Caco-2 (cell line): ENCODE results near the gene LCMT1. TPM values are rescaled to one million over a fixed set of nuclear protein-coding genes. Genes with fewer than 3 reads are reported as not detected.

Experiments used
- BruUV-seq: library from RNA; stranded (reverse); fragments of 400-500 nt; replicated peaks from 2 replicates; lab custom pipeline; 2021; lab: Mats Ljungman, UMichigan
- CTCF ChIA-PET: fragments of 300-600 bp; sonication (Branson Sonifier 250); formaldehyde crosslinking; loops from one replicate; lab custom pipeline; 2022; ENCODE audit warnings: antibody characterized with exemption; lab: Charles Lee
- POLR2A ChIA-PET: fragments of 300-600 bp; sonication (Branson Sonifier 250); formaldehyde crosslinking; loops from one replicate; lab custom pipeline; 2022; ENCODE audit warnings: antibody characterized with exemption; lab: Charles Lee
- DNase-seq, 2 experiments: peaks; one replicate each; pipeline versions ENCODE4 v3.0.0 to v3.0.0-alpha.2; 2020 to 2022
- H3K27me3 ChIP-seq: replicated peaks from 2 replicates; pipeline ENCODE4 v1.6.0; 2011; ENCODE audit warnings: low read length; ENCODE audit not compliant: control insufficient read depth, insufficient read depth
- H3K36me3 ChIP-seq: 2 replicates; pipeline ENCODE4 v1.5.1; 2011; ENCODE audit warnings: low read length; ENCODE audit not compliant: control insufficient read depth, insufficient read depth
- H3K4me1 ChIP-seq: fragments of 250-450 bp; sonication (Bioruptor Pico); 2 replicates; pipeline ENCODE4 v1.5.1; 2020; ENCODE audit warnings: mild to moderate bottlenecking
- H3K4me3 ChIP-seq: 2 replicates; pipeline ENCODE4 v1.5.1; 2011; ENCODE audit warnings: low read depth, mild to moderate bottlenecking, control low read depth, low read length
- H3K9me3 ChIP-seq: fragments of 250-450 bp; sonication (Bioruptor Pico); 2 replicates; pipeline ENCODE4 v1.5.1; 2020; ENCODE audit warnings: mild to moderate bottlenecking, moderate library complexity
- H3K27ac Mint-ChIP-seq: one replicate; pipeline ENCODE4 v1.8.0; 2022; ENCODE audit warnings: mixed read lengths; ENCODE audit not compliant: unreplicated experiment
- H3K27me3 Mint-ChIP-seq: one replicate; pipeline ENCODE4 v1.8.0; 2022; ENCODE audit warnings: mixed read lengths; ENCODE audit not compliant: insufficient read depth, unreplicated experiment
- H3K36me3 Mint-ChIP-seq: one replicate; pipeline ENCODE4 v1.8.0; 2022; ENCODE audit warnings: mild to moderate bottlenecking, mixed read lengths; ENCODE audit not compliant: insufficient read depth, unreplicated experiment
- H3K4me1 Mint-ChIP-seq: one replicate; pipeline ENCODE4 v1.8.0; 2022; ENCODE audit warnings: low read depth, mixed read lengths; ENCODE audit not compliant: unreplicated experiment
- H3K4me3 Mint-ChIP-seq: one replicate; pipeline ENCODE4 v1.8.0; 2022; ENCODE audit warnings: mild to moderate bottlenecking, moderate library complexity, mixed read lengths; ENCODE audit not compliant: unreplicated experiment
- H3K9me3 Mint-ChIP-seq: one replicate; pipeline ENCODE4 v1.8.0; 2022; ENCODE audit warnings: mixed read lengths; ENCODE audit not compliant: unreplicated experiment
- CTCF ChIP-seq, 2 experiments: fragments of 200-600 bp in 1 of 2; IDR thresholded peaks; 1 replicate in 1 of 2; 2 replicates in 1 of 2; pipeline versions ENCODE4 v1.5.1 to v1.8.0; 2011 to 2022; ENCODE audit warnings: antibody characterized with exemption in 1 of 2, control low read depth in 1 of 2, inconsistent platforms in 1 of 2, low read depth in 1 of 2, low read length in 1 of 2, mild to moderate bottlenecking in 1 of 2, moderate library complexity in 1 of 2; ENCODE audit not compliant: insufficient read depth in 1 of 2, severe bottlenecking in 1 of 2, unreplicated experiment in 1 of 2
- intact Hi-C: fragments of 100-400 bp; cut with micrococcal nuclease; formaldehyde crosslinking; loops from one replicate; pipeline ENCODE4 v1.10.0; 2022; ENCODE audit not compliant: unreplicated experiment
- total RNA-seq: library from RNA; stranded (reverse); gene quantifications from 2 replicates; pipeline ENCODE4 v1.2.3, GENCODE V29; 2022

The LCMT1 gene
- total RNA-seq, 1 experiment from 2014 or later = 53.9 TPM

GRCh38 chr16:25097276-25097975, 14.1 kb upstream of the LCMT1 start:
- Histone ChIP-seq H3K36me3 (no peaks in the 10 kb centered on the region), H3K9me3 (no peaks in the 10 kb centered on the region), H3K4me3 (no peak overlapping the region), H3K4me1 (0 out of 2 replicates have a peak, but pooled peaks cover 6% of the 10 kb centered on the region), H3K27me3 (no peaks in the 10 kb centered on the region)
- BruUV-seq = no TSS peak
- intact Hi-C loops = loop anchor here (1.0 kb wide), 1 partner anchor 8 kb away; no protein-coding TSS in a partner anchor
- Mint-ChIP-seq H3K4me3 (no peak overlapping the region), H3K9me3 (no peaks in the 10 kb centered on the region), H3K27ac (no peak overlapping the region), H3K4me1 (no peaks in the 10 kb centered on the region), H3K36me3 (no peaks in the 10 kb centered on the region), H3K27me3 (no peaks in the 10 kb centered on the region)
- POLR2A ChIA-PET = no interaction called here
- TF ChIP-seq CTCF (IDR thresholded peaks at IDR 0.05; ENCODE audit: insufficient read depth in 1 of 2, low read depth in 1 of 2, low read length in 1 of 2, severe bottlenecking in 1 of 2, unreplicated experiment in 1 of 2) = no peak
- no peak for DNase-seq
- CTCF ChIA-PET = interaction anchor here (1.0 kb wide), 1 partner anchor 41 kb away, joined by 3 read pairs; no protein-coding TSS in a partner anchor

- ChIA-PET POLR2A (no interaction called here), CTCF (no interaction called here)
- no peak for TF ChIP-seq CTCF (IDR thresholded peaks at IDR 0.05; ENCODE audit: insufficient read depth in 1 of 2, low read depth in 1 of 2, low read length in 1 of 2, severe bottlenecking in 1 of 2, unreplicated experiment in 1 of 2)
- no peaks in the 10 kb centered on the region for H3K36me3 Mint-ChIP-seq
- no peaks in the 10 kb centered on the region for H3K27me3 Mint-ChIP-seq
- no peaks in the 10 kb centered on the region for H3K9me3 Mint-ChIP-seq
- no peaks in the 10 kb centered on the region for H3K9me3 ChIP-seq
- H3K36me3 ChIP-seq = no peaks in the 10 kb centered on the region
- no peak overlapping the region for H3K4me3 Mint-ChIP-seq
- no peak overlapping the region for H3K27ac Mint-ChIP-seq
- H3K4me1 ChIP-seq = 0 out of 2 replicates have a peak, but pooled peaks cover 6% of the 10 kb centered on the region
- H3K27me3 ChIP-seq = no peaks in the 10 kb centered on the region
- H3K4me1 Mint-ChIP-seq = no peaks in the 10 kb centered on the region
- intact Hi-C loops = no loop called here
- DNase-seq = no peak
- no TSS peak for BruUV-seq
- no peak overlapping the region for H3K4me3 ChIP-seq
Observed at GRCh38 chr16:25100511-25100910, 11.0 kb upstream of the LCMT1 start.

- CTCF ChIA-PET = interaction anchor here (0.5 to 2.0 kb wide), 10 partner anchors 17 to 200 kb away, joined by 3 to 12 read pairs (median 4); partner anchors contain the start of gene ARHGAP17
- TSS peak; percentile 68 for BruUV-seq
- Mint-ChIP-seq H3K36me3 (peaks cover 18% of the 10 kb centered on the region), H3K4me3 (peak overlapping the region; percentile 91), H3K9me3 (no peaks in the 10 kb centered on the region), H3K4me1 (peaks cover 7% of the 10 kb centered on the region), H3K27ac (peak overlapping the region; percentile 77), H3K27me3 (no peaks in the 10 kb centered on the region)
- H3K36me3 ChIP-seq = no peaks in the 10 kb centered on the region
- no peaks in the 10 kb centered on the region for H3K4me1 ChIP-seq
- intact Hi-C loops = loop anchor here (1.0 to 5.0 kb wide), 3 partner anchors 41 to 120 kb away; no protein-coding TSS in a partner anchor
- DNase-seq = peak; percentile 92 to 95
- TF ChIP-seq CTCF (IDR thresholded peaks at IDR 0.05; ENCODE audit: insufficient read depth in 1 of 2, low read depth in 1 of 2, low read length in 1 of 2, severe bottlenecking in 1 of 2, unreplicated experiment in 1 of 2) = peak; percentile 19 to 59
- H3K9me3 ChIP-seq = no peaks in the 10 kb centered on the region
- no peaks in the 10 kb centered on the region for H3K27me3 ChIP-seq
- peak overlapping the region; percentile 97 for H3K4me3 ChIP-seq
- POLR2A ChIA-PET = interaction anchor here (1.0 to 1.8 kb wide), 5 partner anchors 17 to 92 kb away, joined by 3 to 13 read pairs (median 10); partner anchors contain the start of gene ARHGAP17
Observed at GRCh38 chr16:25106567-25107465, 4.7 kb upstream of the LCMT1 start.
